Measurements from ENCODE around the gene MDM4.

The MDM4 gene

GRCh38 chr1:204600968-204601367 is 84.8 kb downstream of the MDM4 start:
- in situ Hi-C loops (cut with MboI; ENCODE audit: low sequenced_read_pairs), result no loop called here

DNA sequence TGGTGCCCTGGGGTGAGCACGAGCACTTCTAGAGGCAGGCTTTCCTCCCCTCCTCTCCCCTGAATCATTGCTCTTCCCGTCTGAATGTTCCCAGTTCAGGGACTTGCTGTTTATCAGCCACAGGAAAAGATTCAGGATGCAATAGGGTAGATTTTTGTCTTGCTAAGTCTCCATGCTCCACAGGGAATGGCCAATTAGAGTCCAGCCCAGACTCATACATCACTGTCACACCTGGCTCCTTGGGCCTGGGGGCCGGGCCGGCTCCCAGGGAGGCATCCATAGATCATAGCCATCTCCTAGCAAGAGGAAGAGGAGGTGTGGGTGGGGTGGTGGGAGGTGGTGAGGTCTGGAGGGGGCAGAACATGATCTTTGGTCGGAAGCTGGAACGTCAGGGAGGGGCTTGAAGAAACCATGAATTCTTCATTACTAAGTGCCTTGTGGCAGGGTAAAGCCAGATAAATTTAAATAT is 85.9 kb downstream of the MDM4 start:
- in situ Hi-C loops (cut with MboI; ENCODE audit: low sequenced_read_pairs), result no loop called here

GRCh38 chr1:204602871-204603542 is 86.8 kb downstream of the MDM4 start:
- in situ Hi-C loops (cut with MboI; ENCODE audit: low sequenced_read_pairs), result no loop called here

- in situ Hi-C loops (cut with MboI; ENCODE audit: low sequenced_read_pairs), result no loop called here
These were observed 89.6 kb downstream of the MDM4 start for GRCh38 chr1:204605791-204606190.

All from HL-60/S4 treated with phorbol 12-myristate 13-acetate at 8.2 ng/mL for 4 days and 3 days (cell line).